GM12878 (cell line): ENCODE data around the gene MAGEA6. TPM values are rescaled to one million over a fixed set of nuclear protein-coding genes. Genes with fewer than 3 reads are reported as not detected.

Experiments used
- polyA plus RNA-seq, 11 experiments: library from polyadenylated mRNA; depleted of rRNA in 4 of 11; unstranded in 6 of 11; stranded (reverse) in 5 of 11; fragments of >200 nt; fragmentation: Nextera tagmentation in 4 of 11; fragmentation: Illumina TruSeq in 1 of 11; extraction: Ambion mirVana in 4 of 11; extraction: Trizol in 1 of 11; gene quantifications; 1 replicate in 1 of 11; 2 replicates in 10 of 11; pipeline versions ENCODE4 v1.2.1 to v1.2.3, GENCODE V29; 2011 to 2016; ENCODE audit warnings: inconsistent platforms in 2 of 11, missing spikeins in 2 of 11, low read depth in 1 of 11
- total RNA-seq, 4 experiments: library from RNA; depleted of rRNA in 3 of 4; stranded (reverse); fragments of >200 nt in 3 of 4; fragmentation: Illumina TruSeq in 1 of 4; extraction: Trizol in 1 of 4; gene quantifications; 2 replicates each; pipeline versions ENCODE4 v1.2.1 to v1.2.3, GENCODE V29; 2013 to 2021

Gene MAGEA6
- total and polyA plus RNA-seq, 10 of the 15 experiments (the other 5 are each of a cell fraction or from before 2014, with no cell fraction given), result 0.38 to 2.7 TPM; not detected in 8

Other genes with a start within 250 kb of the MAGEA6 start
Only the 7 nearest of the 12 such genes appear.
- 0.22 and 0.34 TPM in 2 replicates for gene CSAG2, start 60.4 kb downstream of the MAGEA6 start, total RNA-seq (2014; rRNA removed)
- gene CSAG2, start 60.4 kb downstream of the MAGEA6 start, total RNA-seq (2014; rRNA removed; fragmentation: Illumina TruSeq; extraction: Trizol), result not detected in 2 replicates
- not detected in 2 replicates for gene CSAG2, start 60.4 kb downstream of the MAGEA6 start, total RNA-seq (2021)
- gene CSAG2, start 60.4 kb downstream of the MAGEA6 start, polyA plus RNA-seq (2011; rRNA removed), result 0.83 TPM in 1 of 2 replicates, not detected in the other
- 0.46 TPM in 1 of 2 replicates, not detected in the other for gene CSAG2, start 60.4 kb downstream of the MAGEA6 start, polyA plus RNA-seq (2014; fragmentation: Illumina TruSeq; extraction: Trizol)
- under 1 TPM; 0.48 to 0.58 TPM for gene CSAG2, start 60.4 kb downstream of the MAGEA6 start, polyA plus RNA-seq (2014; fragmentation: Nextera tagmentation; extraction: Ambion mirVana)
- gene CSAG2, start 60.4 kb downstream of the MAGEA6 start, polyA plus RNA-seq (2014; rRNA removed), result 0.14 TPM in 1 of 2 replicates, not detected in the other
- gene CSAG2, start 60.4 kb downstream of the MAGEA6 start, polyA plus RNA-seq (2016; fragmentation: Nextera tagmentation; extraction: Ambion mirVana), result under 1 TPM in 1 of 2 experiments, not detected in 1; 0.40 TPM
- gene MAGEA2B, start 55.1 kb downstream of the MAGEA6 start, total RNA-seq (2014; rRNA removed), result not detected in 2 replicates
- gene MAGEA2B, start 55.1 kb downstream of the MAGEA6 start, total RNA-seq (2014; rRNA removed; fragmentation: Illumina TruSeq; extraction: Trizol), result not detected in 2 replicates
- gene MAGEA2B, start 55.1 kb downstream of the MAGEA6 start, total RNA-seq (2021), result not detected in 2 replicates
- not detected in 2 replicates for gene MAGEA2B, start 55.1 kb downstream of the MAGEA6 start, polyA plus RNA-seq (2011; rRNA removed)
- not detected in 2 replicates for gene MAGEA2B, start 55.1 kb downstream of the MAGEA6 start, polyA plus RNA-seq (2014; fragmentation: Illumina TruSeq; extraction: Trizol)
- not detected for gene MAGEA2B, start 55.1 kb downstream of the MAGEA6 start, polyA plus RNA-seq (2014; fragmentation: Nextera tagmentation; extraction: Ambion mirVana)
- gene MAGEA2B, start 55.1 kb downstream of the MAGEA6 start, polyA plus RNA-seq (2014; rRNA removed), result not detected in 2 replicates
- not detected for gene MAGEA2B, start 55.1 kb downstream of the MAGEA6 start, polyA plus RNA-seq (2016; fragmentation: Nextera tagmentation; extraction: Ambion mirVana)
- not detected in 2 replicates for gene CSAG1, start 36.0 kb downstream of the MAGEA6 start, total RNA-seq (2014; rRNA removed)
- not detected in 2 replicates for gene CSAG1, start 36.0 kb downstream of the MAGEA6 start, total RNA-seq (2014; rRNA removed; fragmentation: Illumina TruSeq; extraction: Trizol)
- not detected in 2 replicates for gene CSAG1, start 36.0 kb downstream of the MAGEA6 start, total RNA-seq (2021)
- 1.3 and 1.6 TPM in 2 replicates for gene CSAG1, start 36.0 kb downstream of the MAGEA6 start, polyA plus RNA-seq (2011; rRNA removed)
- not detected in 2 replicates for gene CSAG1, start 36.0 kb downstream of the MAGEA6 start, polyA plus RNA-seq (2014; fragmentation: Illumina TruSeq; extraction: Trizol)
- not detected for gene CSAG1, start 36.0 kb downstream of the MAGEA6 start, polyA plus RNA-seq (2014; fragmentation: Nextera tagmentation; extraction: Ambion mirVana)
- gene CSAG1, start 36.0 kb downstream of the MAGEA6 start, polyA plus RNA-seq (2014; rRNA removed), result not detected in 2 replicates
- gene CSAG1, start 36.0 kb downstream of the MAGEA6 start, polyA plus RNA-seq (2016; fragmentation: Nextera tagmentation; extraction: Ambion mirVana), result not detected
- gene MAGEA12, start 35.9 kb downstream of the MAGEA6 start, total RNA-seq (2014; rRNA removed), result not detected in 2 replicates
- gene MAGEA12, start 35.9 kb downstream of the MAGEA6 start, total RNA-seq (2014; rRNA removed; fragmentation: Illumina TruSeq; extraction: Trizol), result not detected in 2 replicates
- not detected in 2 replicates for gene MAGEA12, start 35.9 kb downstream of the MAGEA6 start, total RNA-seq (2021)
- 0.73 and 1.3 TPM in 2 replicates for gene MAGEA12, start 35.9 kb downstream of the MAGEA6 start, polyA plus RNA-seq (2011; rRNA removed)
- not detected in 2 replicates for gene MAGEA12, start 35.9 kb downstream of the MAGEA6 start, polyA plus RNA-seq (2014; fragmentation: Illumina TruSeq; extraction: Trizol)
- not detected for gene MAGEA12, start 35.9 kb downstream of the MAGEA6 start, polyA plus RNA-seq (2014; fragmentation: Nextera tagmentation; extraction: Ambion mirVana)
- not detected in 2 replicates for gene MAGEA12, start 35.9 kb downstream of the MAGEA6 start, polyA plus RNA-seq (2014; rRNA removed)
- gene MAGEA12, start 35.9 kb downstream of the MAGEA6 start, polyA plus RNA-seq (2016; fragmentation: Nextera tagmentation; extraction: Ambion mirVana), result not detected
- not detected in 2 replicates for gene MAGEA2, start 15.8 kb downstream of the MAGEA6 start, total RNA-seq (2014; rRNA removed)
- gene MAGEA2, start 15.8 kb downstream of the MAGEA6 start, total RNA-seq (2014; rRNA removed; fragmentation: Illumina TruSeq; extraction: Trizol), result not detected in 2 replicates
- gene MAGEA2, start 15.8 kb downstream of the MAGEA6 start, total RNA-seq (2021), result not detected in 2 replicates
- gene MAGEA2, start 15.8 kb downstream of the MAGEA6 start, polyA plus RNA-seq (2011; rRNA removed), result 0.04 and 0.09 TPM in 2 replicates
- not detected in 2 replicates for gene MAGEA2, start 15.8 kb downstream of the MAGEA6 start, polyA plus RNA-seq (2014; fragmentation: Illumina TruSeq; extraction: Trizol)
- not detected for gene MAGEA2, start 15.8 kb downstream of the MAGEA6 start, polyA plus RNA-seq (2014; fragmentation: Nextera tagmentation; extraction: Ambion mirVana)
- 0.13 TPM in 1 of 2 replicates, not detected in the other for gene MAGEA2, start 15.8 kb downstream of the MAGEA6 start, polyA plus RNA-seq (2014; rRNA removed)
- not detected for gene MAGEA2, start 15.8 kb downstream of the MAGEA6 start, polyA plus RNA-seq (2016; fragmentation: Nextera tagmentation; extraction: Ambion mirVana)
- 0.34 TPM in 1 of 2 replicates, not detected in the other for gene CSAG3, start 10.5 kb downstream of the MAGEA6 start, total RNA-seq (2014; rRNA removed)
- 0.23 TPM in 1 of 2 replicates, not detected in the other for gene CSAG3, start 10.5 kb downstream of the MAGEA6 start, total RNA-seq (2014; rRNA removed; fragmentation: Illumina TruSeq; extraction: Trizol)
- not detected in 2 replicates for gene CSAG3, start 10.5 kb downstream of the MAGEA6 start, total RNA-seq (2021)
- gene CSAG3, start 10.5 kb downstream of the MAGEA6 start, polyA plus RNA-seq (2011; rRNA removed), result 1.2 and 1.9 TPM in 2 replicates
- gene CSAG3, start 10.5 kb downstream of the MAGEA6 start, polyA plus RNA-seq (2014; fragmentation: Illumina TruSeq; extraction: Trizol), result 1.2 TPM in 1 of 2 replicates, not detected in the other
- under 1 TPM; 0.33 to 0.68 TPM for gene CSAG3, start 10.5 kb downstream of the MAGEA6 start, polyA plus RNA-seq (2014; fragmentation: Nextera tagmentation; extraction: Ambion mirVana)
- gene CSAG3, start 10.5 kb downstream of the MAGEA6 start, polyA plus RNA-seq (2014; rRNA removed), result 0.14 and 0.67 TPM in 2 replicates
- under 1 TPM; 0.40 to 0.96 TPM for gene CSAG3, start 10.5 kb downstream of the MAGEA6 start, polyA plus RNA-seq (2016; fragmentation: Nextera tagmentation; extraction: Ambion mirVana)
- gene CETN2, start 61.1 kb upstream of the MAGEA6 start, total RNA-seq (2014; rRNA removed), result 12.7 and 14.0 TPM in 2 replicates
- gene CETN2, start 61.1 kb upstream of the MAGEA6 start, total RNA-seq (2014; rRNA removed; fragmentation: Illumina TruSeq; extraction: Trizol), result 21.1 and 23.0 TPM in 2 replicates
- gene CETN2, start 61.1 kb upstream of the MAGEA6 start, total RNA-seq (2021), result 11.4 and 12.0 TPM in 2 replicates
- gene CETN2, start 61.1 kb upstream of the MAGEA6 start, polyA plus RNA-seq (2011; rRNA removed), result 15.9 and 20.0 TPM in 2 replicates
- gene CETN2, start 61.1 kb upstream of the MAGEA6 start, polyA plus RNA-seq (2014; fragmentation: Illumina TruSeq; extraction: Trizol), result 26.2 and 33.5 TPM in 2 replicates
- gene CETN2, start 61.1 kb upstream of the MAGEA6 start, polyA plus RNA-seq (2014; fragmentation: Nextera tagmentation; extraction: Ambion mirVana), result 10 to 100 TPM; 18.9 to 26.1 TPM
- gene CETN2, start 61.1 kb upstream of the MAGEA6 start, polyA plus RNA-seq (2014; rRNA removed), result 9.4 and 13.8 TPM in 2 replicates
- gene CETN2, start 61.1 kb upstream of the MAGEA6 start, polyA plus RNA-seq (2016; fragmentation: Nextera tagmentation; extraction: Ambion mirVana), result 10 to 100 TPM; 27.4 to 30.3 TPM